Measurements from ENCODE around the gene TAF12.

- TF ChIP-seq RXRA (IDR thresholded peaks at IDR 0.05; ENCODE audit: borderline replicate concordance, low read depth), result peak; percentile 69; the same call in 1 of the 2 replicates
- no peak for TF ChIP-seq CTCF (IDR thresholded peaks at IDR 0.05)
- no peak for TF ChIP-seq EZH2phosphoT487 (IDR thresholded peaks at IDR 0.05; ENCODE audit: borderline replicate concordance, low read depth)
- TF ChIP-seq RCOR1 (IDR thresholded peaks at IDR 0.05; ENCODE audit: low read length), result peak; percentile 79
- TF ChIP-seq, protein P1, sequence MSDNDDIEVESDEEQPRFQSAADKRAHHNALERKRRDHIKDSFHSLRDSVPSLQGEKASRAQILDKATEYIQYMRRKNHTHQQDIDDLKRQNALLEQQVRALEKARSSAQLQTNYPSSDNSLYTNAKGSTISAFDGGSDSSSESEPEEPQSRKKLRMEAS (IDR thresholded peaks at IDR 0.05; ENCODE audit: low read depth), result peak; percentile 68; the same call in 1 of the 2 replicates
- peak; percentile 82 for TF ChIP-seq REST (IDR thresholded peaks at IDR 0.05; ENCODE audit: low read depth, low read length)
- TF ChIP-seq JUND (IDR thresholded peaks at IDR 0.05), result peak; percentile 88
- peak; percentile 37 for TF ChIP-seq GABPA (IDR thresholded peaks at IDR 0.05; ENCODE audit: low read depth)
- no peak; the same call in 1 of the 2 replicates for TF ChIP-seq RAD21 (IDR thresholded peaks at IDR 0.05; ENCODE audit: low read length)
- no peak for TF ChIP-seq USF2 (IDR thresholded peaks at IDR 0.05; ENCODE audit: borderline replicate concordance, low read depth, low read length)
These were observed 5.8 kb upstream of the TAF12 start, which contains the start of gene RNU11 for GRCh38 chr1:28648474-28649198.

Measured in SK-N-SH (cell line).